T-cell (primary cell): ENCODE data around the gene ACTN2. TPM values are rescaled to one million over a fixed set of nuclear protein-coding genes. Genes with fewer than 3 reads are reported as not detected.

Source experiments
- ATAC-seq, 4 experiments: fragments of 200-7000 bp in 3 of 4; fragments of 150-1000 bp in 1 of 4; cut with Tn5 transposase; replicated peaks in 1 of 4; 1 replicate in 3 of 4; 2 replicates in 1 of 4; pipeline ENCODE4 v1.10.0; 2021; ENCODE audit warnings: moderate library complexity in 3 of 4, mild to moderate bottlenecking in 2 of 4, moderate number of reproducible peaks in 1 of 4
- CTCF ChIA-PET, 2 donors: fragments of 300-600 bp; sonication (Branson Sonifier 250); formaldehyde crosslinking; loops; one replicate each; lab custom pipeline; 2022; ENCODE audit warnings: antibody characterized with exemption in 2 of 2; lab: Charles Lee
- POLR2A ChIA-PET, 2 donors: fragments of 300-600 bp; sonication (Branson Sonifier 250); formaldehyde crosslinking; loops; one replicate each; lab custom pipeline; 2022; ENCODE audit warnings: antibody characterized with exemption in 2 of 2; lab: Charles Lee
- DNase-seq, 35 experiments: peaks; one replicate each; pipeline versions ENCODE4 v3.0.0 to v3.0.0-alpha.2; 2013 to 2023
- H3K27ac ChIP-seq: one replicate; pipeline ENCODE4 v1.5.1; 2013; ENCODE audit warnings: low read length
- H3K27me3 ChIP-seq, 2 experiments: replicated peaks in 1 of 2; 1 replicate in 1 of 2; 2 replicates in 1 of 2; pipeline versions ENCODE4 v1.6.1 to v1.7.0; 2013; ENCODE audit warnings: low read length in 1 of 2, mixed read lengths in 1 of 2; ENCODE audit not compliant: control insufficient read depth in 2 of 2, insufficient read depth in 2 of 2; ENCODE audit errors: extremely low read depth in 1 of 2
- H3K36me3 ChIP-seq, 2 donors: 1 replicate in 1 of 2; 2 replicates in 1 of 2; pipeline versions ENCODE4 v1.6.1 to v1.7.0; 2013; ENCODE audit warnings: low read length in 1 of 2; ENCODE audit not compliant: control insufficient read depth in 2 of 2, insufficient read depth in 1 of 2; ENCODE audit errors: extremely low read depth in 1 of 2
- H3K4me1 ChIP-seq, 2 experiments: 1 replicate in 1 of 2; 2 replicates in 1 of 2; pipeline versions ENCODE4 v1.6.1 to v1.7.0; 2013; ENCODE audit warnings: low read length in 2 of 2, mixed read lengths in 1 of 2; ENCODE audit not compliant: insufficient read depth in 2 of 2, control insufficient read depth in 1 of 2; ENCODE audit errors: extremely low read depth in 1 of 2
- H3K4me3 ChIP-seq, 2 donors: 1 replicate in 1 of 2; 2 replicates in 1 of 2; pipeline versions ENCODE4 v1.5.1 to v1.7.0; 2013; ENCODE audit warnings: mild to moderate bottlenecking in 2 of 2, low read length in 1 of 2, moderate library complexity in 1 of 2; ENCODE audit not compliant: control insufficient read depth in 1 of 2; ENCODE audit errors: extremely low read depth in 1 of 2
- H3K9me3 ChIP-seq: 2 replicates; pipeline ENCODE4 v1.7.0; 2013
- H3K27ac Mint-ChIP-seq, 2 donors: one replicate each; pipeline ENCODE4 v1.8.0; 2020 to 2021; ENCODE audit warnings: mild to moderate bottlenecking in 2 of 2, mixed read lengths in 2 of 2
- H3K27me3 Mint-ChIP-seq, 2 donors: one replicate each; pipeline ENCODE4 v1.8.0; 2021 to 2022; ENCODE audit warnings: mixed read lengths in 2 of 2
- H3K36me3 Mint-ChIP-seq: one replicate; pipeline ENCODE4 v1.8.0; 2021; ENCODE audit warnings: mixed read lengths
- H3K4me1 Mint-ChIP-seq, 3 donors: one replicate each; pipeline ENCODE4 v1.8.0; 2020 to 2022; ENCODE audit warnings: mixed read lengths in 3 of 3, mild to moderate bottlenecking in 1 of 3
- H3K4me3 Mint-ChIP-seq, 3 donors: one replicate each; pipeline ENCODE4 v1.8.0; 2020 to 2022; ENCODE audit warnings: mild to moderate bottlenecking in 3 of 3, mixed read lengths in 3 of 3, moderate library complexity in 3 of 3
- H3K9me3 Mint-ChIP-seq, 3 donors: one replicate each; pipeline ENCODE4 v1.8.0; 2020 to 2022; ENCODE audit warnings: mixed read lengths in 3 of 3
- WGBS: methylation state at CpG from one replicate; pipeline ENCODE4 v1.1.5; 2013; ENCODE audit warnings: missing lambda C conversion rate; ENCODE audit not compliant: insufficient coverage; 5-methylcytosine and 5-hydroxymethylcytosine counted together
- total RNA-seq, 35 experiments: library from RNA in 6 of 35; stranded (reverse) in 6 of 35; fragments of 120-200 nt in 1 of 35; gene quantifications; one replicate each; pipeline versions ENCODE4 v1.2.1 to v1.2.4 and lab custom pipeline; 2013 to 2026

ACTN2 gene
- total RNA-seq, 5 donors from 2014 or later (not counting 1 experiment from before 2014, with no cell fraction given), result 0.26 TPM; not detected in 4

GRCh38 chr1:236808005-236808404 is 121.7 kb downstream of the ACTN2 start:
- no peak for DNase-seq
- Mint-ChIP-seq H3K4me1 (peaks cover 15 to 30% (median 18%) of the 10 kb centered on the region in 3 donors), H3K27me3 (no peaks in the 10 kb centered on the region), H3K27ac (no peak overlapping the region), H3K36me3 (peaks cover 69% of the 10 kb centered on the region), H3K9me3 (no peaks in the 10 kb centered on the region), H3K4me3 (no peak overlapping the region)
- Histone ChIP-seq H3K36me3 (peaks cover 13 to 74% of the 10 kb centered on the region in 2 donors), H3K4me3 (no peak overlapping the region), H3K4me1 (no peaks in the 10 kb centered on the region), H3K27me3 (no peaks in the 10 kb centered on the region), H3K9me3 (no peaks in the 10 kb centered on the region), H3K27ac (no peak overlapping the region)
- POLR2A ChIA-PET, result no interaction called here
- ATAC-seq, result no peak
- CTCF ChIA-PET, result interaction anchor here in 1 of 2 donors (0.7 kb wide), 1 partner anchor 71 kb away, joined by 3 read pairs; no protein-coding TSS in a partner anchor
- WGBS, result 100% methylated on average over 1 of the region's 2 CpGs

- H3K27ac Mint-ChIP-seq, result no peak overlapping the region
- peaks cover 13 to 76% of the 10 kb centered on the region in 2 donors for H3K36me3 ChIP-seq
- no peak overlapping the region for H3K27ac ChIP-seq
- peaks cover 68% of the 10 kb centered on the region for H3K36me3 Mint-ChIP-seq
- POLR2A ChIA-PET, result no interaction called here
- H3K4me3 ChIP-seq, result no peak overlapping the region
- WGBS, result 100% methylated on average over 5 of the region's 8 CpGs
- no peaks in the 10 kb centered on the region for H3K4me1 ChIP-seq
- CTCF ChIA-PET, result interaction anchor here in 1 of 2 donors (0.6 to 0.7 kb wide), 2 partner anchors 57 to 70 kb away, joined by 3 to 10 read pairs; no protein-coding TSS in a partner anchor
- DNase-seq, result no peak
- no peaks in the 10 kb centered on the region for H3K27me3 Mint-ChIP-seq
- H3K27me3 ChIP-seq, result no peaks in the 10 kb centered on the region
- H3K9me3 ChIP-seq, result no peaks in the 10 kb centered on the region
- no peak for ATAC-seq
- peaks cover 9 to 23% (median 12%) of the 10 kb centered on the region in 3 donors for H3K4me1 Mint-ChIP-seq
- no peaks in the 10 kb centered on the region for H3K9me3 Mint-ChIP-seq
- no peak overlapping the region for H3K4me3 Mint-ChIP-seq
Observed at GRCh38 chr1:236808564-236809130, 122.3 kb downstream of the ACTN2 start.

- CTCF ChIA-PET, result interaction anchor here in 1 of 2 donors (0.6 kb wide), 1 partner anchor 58 kb away, joined by 10 read pairs; no protein-coding TSS in a partner anchor
- no CpG with 5 or more reads among the region's 1 CpG for WGBS
- Mint-ChIP-seq H3K4me3 (no peak overlapping the region), H3K4me1 (peaks cover 9 to 20% (median 12%) of the 10 kb centered on the region in 3 donors), H3K9me3 (no peaks in the 10 kb centered on the region), H3K27me3 (no peaks in the 10 kb centered on the region), H3K36me3 (peaks cover 73% of the 10 kb centered on the region), H3K27ac (no peak overlapping the region)
- no peak for ATAC-seq
- POLR2A ChIA-PET, result no interaction called here
- DNase-seq, result no peak
- Histone ChIP-seq H3K27me3 (no peaks in the 10 kb centered on the region), H3K9me3 (no peaks in the 10 kb centered on the region), H3K36me3 (peaks cover 13 to 76% of the 10 kb centered on the region in 2 donors), H3K4me1 (no peaks in the 10 kb centered on the region), H3K27ac (no peak overlapping the region), H3K4me3 (no peak overlapping the region)
Observed at GRCh38 chr1:236809148-236809547, 122.8 kb downstream of the ACTN2 start.

GRCh38 chr1:236810018-236810417 is 123.7 kb downstream of the ACTN2 start:
- Histone ChIP-seq H3K27ac (no peak overlapping the region), H3K4me1 (no peaks in the 10 kb centered on the region), H3K9me3 (no peaks in the 10 kb centered on the region), H3K36me3 (peaks cover 13 to 83% of the 10 kb centered on the region in 2 donors), H3K27me3 (no peaks in the 10 kb centered on the region), H3K4me3 (no peak overlapping the region)
- ChIA-PET POLR2A (interaction anchor here in 1 of 2 donors (1.4 kb wide), 1 partner anchor 9 kb away, joined by 3 read pairs; no protein-coding TSS in a partner anchor), CTCF (interaction anchor here in 1 of 2 donors (0.5 kb wide), 1 partner anchor 56 kb away, joined by 3 read pairs; no protein-coding TSS in a partner anchor)
- no peak for DNase-seq
- Mint-ChIP-seq H3K27ac (no peak overlapping the region), H3K9me3 (no peaks in the 10 kb centered on the region), H3K36me3 (peaks cover 74% of the 10 kb centered on the region), H3K27me3 (no peaks in the 10 kb centered on the region), H3K4me1 (peaks cover 4 to 16% (median 8%) of the 10 kb centered on the region in 3 donors), H3K4me3 (no peak overlapping the region)
- WGBS, result 100% methylated on average over 1 of the region's 3 CpGs
- no peak for ATAC-seq

GRCh38 chr1:236812334-236813030 is 126.2 kb downstream of the ACTN2 start:
- Mint-ChIP-seq H3K27ac (no peak overlapping the region), H3K4me1 (peaks cover 0 to 6% (median 0%) of the 10 kb centered on the region in 3 donors), H3K27me3 (no peaks in the 10 kb centered on the region), H3K4me3 (no peak overlapping the region), H3K9me3 (no peaks in the 10 kb centered on the region), H3K36me3 (peaks cover 75% of the 10 kb centered on the region)
- Histone ChIP-seq H3K27ac (no peak overlapping the region), H3K9me3 (no peaks in the 10 kb centered on the region), H3K27me3 (no peaks in the 10 kb centered on the region), H3K4me3 (no peak overlapping the region), H3K36me3 (peaks cover 8 to 91% of the 10 kb centered on the region in 2 donors), H3K4me1 (no peaks in the 10 kb centered on the region)
- CTCF ChIA-PET, result interaction anchor here in 1 of 2 donors (0.6 kb wide), 1 partner anchor 60 kb away, joined by 4 read pairs; no protein-coding TSS in a partner anchor
- ATAC-seq, result no peak
- WGBS, result 100% methylated on average over 1 of the region's 5 CpGs
- no peak for DNase-seq
- POLR2A ChIA-PET, result no interaction called here
